Heart left ventricle (tissue), 16 donors: ENCODE results near the gene TMEM213. TPM values are rescaled to one million over a fixed set of nuclear protein-coding genes. Genes with fewer than 3 reads are reported as not detected.

ENCODE experiments used
- ATAC-seq, 4 donors: fragments of 200-7000 bp; cut with Tn5 transposase; one replicate each; pipeline ENCODE4 v1.9.1; 2020 to 2022; ENCODE audit warnings: moderate library complexity in 4 of 4, mild to moderate bottlenecking in 3 of 4, moderate number of reproducible peaks in 1 of 4
- DNase-seq, 5 donors: peaks; one replicate each; pipeline ENCODE4 v3.0.0-alpha.2; 2020
- H3K27ac ChIP-seq, 12 donors: fragments of 200-600 bp; sonication (generic) in 4 of 12; one replicate each; pipeline versions ENCODE4 v1.5.0 to v1.8.0; 2016 to 2022; ENCODE audit warnings: mild to moderate bottlenecking in 2 of 12
- H3K27me3 ChIP-seq, 9 donors: fragments of 200-600 bp; sonication (generic) in 2 of 9; one replicate each; pipeline versions ENCODE4 v1.5.1 to v1.8.0; 2016 to 2022; ENCODE audit warnings: mild to moderate bottlenecking in 3 of 9
- H3K36me3 ChIP-seq, 9 donors: fragments of 200-600 bp; sonication (generic) in 2 of 9; one replicate each; pipeline versions ENCODE4 v1.5.0 to v1.8.0; 2018 to 2022; ENCODE audit warnings: mild to moderate bottlenecking in 2 of 9
- H3K4me1 ChIP-seq, 12 donors: fragments of 200-600 bp; sonication (generic) in 4 of 12; one replicate each; pipeline versions ENCODE4 v1.5.0 to v1.8.0; 2016 to 2022; ENCODE audit warnings: mild to moderate bottlenecking in 3 of 12
- H3K4me3 ChIP-seq, 12 donors: fragments of 200-600 bp; sonication (generic) in 4 of 12; one replicate each; pipeline versions ENCODE4 v1.5.0 to v1.8.0; 2017 to 2022; ENCODE audit warnings: mild to moderate bottlenecking in 9 of 12, moderate library complexity in 4 of 12
- H3K9me3 ChIP-seq, 12 donors: fragments of 200-600 bp; sonication (generic) in 4 of 12; one replicate each; pipeline versions ENCODE4 v1.5.0 to v1.8.0; 2016 to 2022; ENCODE audit warnings: mild to moderate bottlenecking in 1 of 12
- CTCF ChIP-seq, 12 donors: fragments of 200-600 bp; sonication (generic) in 4 of 12; IDR thresholded peaks; one replicate each; pipeline versions ENCODE4 v1.5.0 to v1.8.0; 2018 to 2022; ENCODE audit warnings: antibody characterized with exemption in 12 of 12, mild to moderate bottlenecking in 5 of 12
- POLR2A ChIP-seq, 2 donors: fragments of 450-650 bp; IDR thresholded peaks; one replicate each; pipeline ENCODE4 v1.6.1; 2017; ENCODE audit warnings: antibody characterized with exemption in 2 of 2, mild to moderate bottlenecking in 2 of 2, moderate library complexity in 2 of 2
- WGBS, 4 donors: extraction: QIAGEN DNeasy Blood & Tissue Kit in 2 of 4; methylation state at CpG; one replicate each; pipeline versions ENCODE4 v1.1.5 to v1.1.7; 2013 to 2018; 5-methylcytosine and 5-hydroxymethylcytosine counted together
- intact Hi-C, 10 donors: fragments of 100-400 bp; cut with DNase I; formaldehyde crosslinking; loops; one replicate each; pipeline versions ENCODE4 v1.11.1 to v1.14.2; 2022
- polyA plus RNA-seq, 2 donors: library from polyadenylated mRNA; stranded (reverse); fragments of 200-250 nt; gene quantifications; one replicate each; pipeline ENCODE4 v1.2.3, GENCODE V29; 2013
- total RNA-seq, 9 donors: library from RNA; depleted of rRNA in 2 of 9; stranded (reverse); fragments of >200 nt in 2 of 9; fragmentation: NEBNext Ultra II Directional in 3 of 9; extraction: Animal tissue kit (Norgen Biotek cat#: 25700) in 3 of 9; gene quantifications; one replicate each; pipeline versions ENCODE4 v1.1.0 to v1.2.4, GENCODE V29; 2016 to 2023
- donor health status: ischemic (EF 13 %, LVEDD 7.1; RV severe dilation, severe dysfunction).
- donor health status: healthy with polysubstance abuse.
- donor health status: DM: no; HTN: yes; CAD: no.
- donor health status: DM: no; HTN: no; CAD: no.
- donor health status: ischemic (EF 25% LVEDD 6.9; RV normal size, moderate dysfunction).
- donor health status: ischemic (EF 25% LVEDD 5.7; RV mildly dilated, moderate dysfunction).
- donor health status: healthy.
- donor health status: DM: yes; HTN: yes; CAD: no.
- donor health status: ischemic (EF 35%, LVEDD 5.7; RV mildly dilated, moderate dysfunction).
- donor health status: nonischemic (EF 11% LVEDD 7.7; RV severe dilation, severe dysfunction).
- donor health status: DM: yes; HTN: yes; CAD: no.
- donor health status: PGD.
- donor health status: ischemic (EF 29% LVEDD 5.4; RV normal size, mild dysfunction).
- donor health status: nonischemic (EF 23%, LVEDD 6.1; RV moderate dilation, normal function).

The TMEM213 gene
- total and polyA plus RNA-seq, 11 donors = not detected

- no peak for DNase-seq
- no peak overlapping the region for H3K27ac ChIP-seq
- H3K4me1 ChIP-seq = no peaks in the 10 kb centered on the region
- peaks cover 0 to 15% (median 7%) of the 10 kb centered on the region in 12 donors for H3K9me3 ChIP-seq
- intact Hi-C loops = no loop called here
- TF ChIP-seq CTCF (IDR thresholded peaks at IDR 0.05) (no peak), POLR2A (IDR thresholded peaks at IDR 0.05) (no peak)
- H3K27me3 ChIP-seq = no peaks in the 10 kb centered on the region
- ATAC-seq = no peak
- H3K36me3 ChIP-seq = peaks cover 0 to 7% (median 0%) of the 10 kb centered on the region in 9 donors
- WGBS, 4 donors = 88 to 95% (median 92%) methylated on average over 5 of the region's 5 CpGs
- H3K4me3 ChIP-seq = no peak overlapping the region
Observed at GRCh38 chr7:138854115-138854645, 56.4 kb downstream of the TMEM213 start.

GRCh38 chr7:138857728-138858127, 59.9 kb downstream of the TMEM213 start:
- Histone ChIP-seq H3K27me3 (no peaks in the 10 kb centered on the region), H3K4me1 (no peaks in the 10 kb centered on the region), H3K27ac (no peak overlapping the region), H3K36me3 (peaks cover 0 to 15% (median 0%) of the 10 kb centered on the region in 9 donors), H3K9me3 (peaks cover 0 to 14% (median 7%) of the 10 kb centered on the region in 12 donors), H3K4me3 (no peak overlapping the region)
- TF ChIP-seq POLR2A (IDR thresholded peaks at IDR 0.05) = no peak
- no peak for TF ChIP-seq CTCF (IDR thresholded peaks at IDR 0.05)
- DNase-seq (no peak), ATAC-seq (no peak)
- intact Hi-C loops = no loop called here

- WGBS, 4 donors = 93 to 97% (median 96%) methylated on average over 16 of the region's 16 CpGs
- Histone ChIP-seq H3K4me1 (no peaks in the 10 kb centered on the region), H3K36me3 (peaks cover 0 to 15% (median 0%) of the 10 kb centered on the region in 9 donors), H3K27ac (no peak overlapping the region), H3K4me3 (no peak overlapping the region), H3K9me3 (peaks cover 0 to 14% (median 7%) of the 10 kb centered on the region in 12 donors), H3K27me3 (no peaks in the 10 kb centered on the region)
- TF ChIP-seq POLR2A (IDR thresholded peaks at IDR 0.05) (no peak), CTCF (IDR thresholded peaks at IDR 0.05) (no peak)
- DNase-seq (no peak), ATAC-seq (no peak)
- intact Hi-C loops = no loop called here
Observed at GRCh38 chr7:138861051-138861450, 63.3 kb downstream of the TMEM213 start.

GRCh38 chr7:138863931-138864330, 66.1 kb downstream of the TMEM213 start:
- Histone ChIP-seq H3K27me3 (no peaks in the 10 kb centered on the region), H3K4me3 (no peak overlapping the region), H3K36me3 (peaks cover 0 to 8% (median 0%) of the 10 kb centered on the region in 9 donors), H3K9me3 (no peaks in the 10 kb centered on the region), H3K4me1 (no peaks in the 10 kb centered on the region), H3K27ac (no peak overlapping the region)
- WGBS, 4 donors = 94 to 99% (median 95%) methylated on average over 9 of the region's 9 CpGs
- ATAC-seq = no peak
- DNase-seq = no peak
- no peak for TF ChIP-seq POLR2A (IDR thresholded peaks at IDR 0.05)
- no peak for TF ChIP-seq CTCF (IDR thresholded peaks at IDR 0.05)
- intact Hi-C loops = no loop called here
